K562 (cell line): ENCODE data around the gene MARCKS. TPM values are rescaled to one million over a fixed set of nuclear protein-coding genes. Genes with fewer than 3 reads are reported as not detected.

Experiments used
- ATAC-seq: fragments of 200-7000 bp; cut with Tn5 transposase; 3 replicates; pipeline ENCODE4 v1.9.1; 2020; ENCODE audit warnings: moderate library complexity
- BruUV-seq: library from RNA; stranded (reverse); fragments of 400-500 nt; replicated peaks from 2 replicates; lab custom pipeline; 2021; lab: Mats Ljungman, UMichigan
- CTCF ChIA-PET: fragments of 300-600 bp; formaldehyde crosslinking; extraction: SDS; loops from one replicate; lab custom pipeline; 2021; ENCODE audit warnings: low intra/inter-chr PET ratio; lab: Yijun Ruan, JAX
- POLR2A ChIA-PET: fragments of 300-600, 350-650 bp; sonication (Branson Sonifier 250); formaldehyde crosslinking; extraction: SDS; loops from one replicate; lab custom pipeline; 2021; ENCODE audit warnings: antibody characterized with exemption, inconsistent platforms; lab: Yijun Ruan, JAX
- DNase-seq, 4 experiments: peaks; one replicate each; pipeline versions ENCODE4 v3.0.0 to v3.0.0-alpha.2; 2011 to 2018; ENCODE audit warnings: low spot score in 3 of 4, mixed read lengths in 3 of 4; ENCODE audit errors: extremely low read depth in 1 of 4
- FAIRE-seq: peaks from 2 replicates; lab custom pipeline; 2011; peaks lifted over from hg19 to GRCh38; lab: Jason Lieb, UNC
- H2AFZ ChIP-seq: 2 replicates; pipeline ENCODE4 v1.6.0; 2011; ENCODE audit warnings: low read depth, low read length, control low read depth, inconsistent platforms
- H3K27ac ChIP-seq: fragments of 200-600 bp; 3 replicates; pipeline ENCODE4 v1.8.0; 2011; ENCODE audit warnings: low read depth, mild to moderate bottlenecking, control low read depth, inconsistent platforms, low read length, moderate library complexity, mixed read lengths; ENCODE audit errors: extremely low read depth
- H3K27me3 ChIP-seq, 2 experiments: fragments of 300-600 bp in 1 of 2; 2 replicates in 1 of 2; 3 replicates in 1 of 2; pipeline versions ENCODE4 v1.6.0 to v1.8.0; 2011; ENCODE audit warnings: inconsistent platforms in 2 of 2, low read length in 2 of 2, mild to moderate bottlenecking in 1 of 2, mixed read lengths in 1 of 2, moderate library complexity in 1 of 2; ENCODE audit not compliant: control insufficient read depth in 2 of 2, insufficient read depth in 2 of 2
- H3K36me3 ChIP-seq: fragments of 300-600 bp; 3 replicates; pipeline ENCODE4 v1.8.0; 2011; ENCODE audit warnings: mild to moderate bottlenecking, low read length, inconsistent platforms; ENCODE audit not compliant: control insufficient read depth, insufficient read depth
- H3K4me1 ChIP-seq, 2 experiments: fragments of 200-600 bp in 1 of 2; replicated peaks in 1 of 2; 2 replicates in 1 of 2; 3 replicates in 1 of 2; pipeline versions ENCODE4 v1.5.1 to v1.8.0; 2011; ENCODE audit warnings: inconsistent platforms in 2 of 2, low read length in 2 of 2, mild to moderate bottlenecking in 1 of 2, mixed read lengths in 1 of 2, moderate library complexity in 1 of 2; ENCODE audit not compliant: control insufficient read depth in 2 of 2, insufficient read depth in 2 of 2
- H3K4me2 ChIP-seq: 2 replicates; pipeline ENCODE4 v1.6.1; 2011; ENCODE audit warnings: low read length, control low read depth, inconsistent platforms, mixed read lengths; ENCODE audit not compliant: insufficient read depth
- H3K4me3 ChIP-seq: fragments of 200-600 bp; sonication (generic), shearing (Covaris generic); 2 replicates; pipeline ENCODE4 v1.5.1; 2016; ENCODE audit warnings: control low read depth, inconsistent platforms
- H3K79me2 ChIP-seq: fragments of 200-600 bp; 3 replicates; pipeline ENCODE4 v1.8.0; 2011; ENCODE audit warnings: low read length, inconsistent platforms; ENCODE audit not compliant: control insufficient read depth, insufficient read depth
- H3K9ac ChIP-seq, 2 experiments: 2 replicates each; pipeline versions ENCODE4 v1.6.0 to v1.6.1; 2011; ENCODE audit warnings: low read depth in 2 of 2, low read length in 2 of 2, control low read depth in 1 of 2, inconsistent platforms in 1 of 2, mild to moderate bottlenecking in 1 of 2, mixed read lengths in 1 of 2; ENCODE audit not compliant: insufficient read depth in 1 of 2
- H3K9me1 ChIP-seq: one replicate; pipeline ENCODE4 v1.6.0; 2011; ENCODE audit warnings: inconsistent platforms, mild to moderate bottlenecking, low read length, moderate library complexity; ENCODE audit not compliant: control insufficient read depth, insufficient read depth
- H3K9me3 ChIP-seq: replicated peaks from 2 replicates; pipeline ENCODE4 v1.5.1; 2011; ENCODE audit warnings: low read depth, low read length, inconsistent platforms; ENCODE audit not compliant: control insufficient read depth, insufficient read depth
- H4K20me1 ChIP-seq: replicated peaks from 2 replicates; pipeline ENCODE4 v1.6.1; 2011; ENCODE audit warnings: low read length, inconsistent platforms, mixed read lengths; ENCODE audit not compliant: control insufficient read depth, insufficient read depth
- AFF4 ChIP-seq: sonication (generic); formaldehyde crosslinking; IDR thresholded peaks from 2 replicates; pipeline ENCODE4 v1.8.0; 2023; ENCODE audit warnings: mild to moderate bottlenecking, missing genetic modification reagents
- ASH1L ChIP-seq: fragments of 450-650 bp; IDR thresholded peaks from 2 replicates; pipeline ENCODE4 v1.6.1; 2018; ENCODE audit warnings: borderline replicate concordance, mild to moderate bottlenecking, low read depth; ENCODE audit not compliant: partially characterized antibody
- CTCF ChIP-seq, 3 experiments: IDR thresholded peaks in 2 of 3; conservative IDR thresholded peaks in 1 of 3; 2 replicates each; pipeline ENCODE4 v1.5.1; 2011 to 2012; ENCODE audit warnings: low read length in 3 of 3, mild to moderate bottlenecking in 3 of 3, control low read depth in 2 of 3, improper control_type of control experiment in 1 of 3, inconsistent platforms in 1 of 3, low read depth in 1 of 3, mixed read lengths in 1 of 3, moderate library complexity in 1 of 3; ENCODE audit not compliant: insufficient read depth in 2 of 3
- HCFC1 ChIP-seq: IDR thresholded peaks from 2 replicates; pipeline ENCODE4 v1.6.1; 2012; ENCODE audit warnings: low read depth, low read length, improper control_type of control experiment
- MTA2 ChIP-seq: fragments of 450-650 bp; IDR thresholded peaks from 2 replicates; pipeline ENCODE4 v1.6.1; 2016; ENCODE audit warnings: low read depth
- POLR2A ChIP-seq: fragments of 450-650 bp; conservative IDR thresholded peaks from 2 replicates; pipeline ENCODE4 v1.6.1; 2016
- RAD21 ChIP-seq, 2 experiments: fragments of 250-450 bp in 1 of 2; fragments of 450-650 bp in 1 of 2; sonication (Bioruptor Pico) in 1 of 2; formaldehyde crosslinking in 1 of 2; IDR thresholded peaks in 1 of 2; conservative IDR thresholded peaks in 1 of 2; 2 replicates each; pipeline versions ENCODE4 v1.4.0 to v1.8.0; 2020 to 2022; ENCODE audit warnings: mild to moderate bottlenecking in 2 of 2, moderate library complexity in 1 of 2
- RB1 ChIP-seq: fragments of 450-650 bp; IDR thresholded peaks from 2 replicates; pipeline ENCODE4 v1.6.1; 2017; ENCODE audit warnings: low read depth, mild to moderate bottlenecking
- RBM15 ChIP-seq: fragments of 200-400 bp; formaldehyde crosslinking; IDR thresholded peaks from 2 replicates; pipeline ENCODE4 v1.6.1; 2018; ENCODE audit warnings: mild to moderate bottlenecking, low read length, moderate library complexity; ENCODE audit not compliant: insufficient read depth
- RBM25 ChIP-seq: fragments of 200-400 bp; formaldehyde crosslinking; IDR thresholded peaks from 2 replicates; pipeline ENCODE4 v1.6.1; 2018; ENCODE audit warnings: low read length, low read depth, moderate library complexity; ENCODE audit not compliant: severe bottlenecking
- SMARCA5 ChIP-seq: fragments of 450-650 bp; IDR thresholded peaks from 2 replicates; pipeline ENCODE4 v1.6.1; 2016
- SRSF3 ChIP-seq: fragments of 200-400 bp; formaldehyde crosslinking; IDR thresholded peaks from 2 replicates; pipeline ENCODE4 v1.6.1; 2016; ENCODE audit warnings: mild to moderate bottlenecking, low read length, moderate library complexity; ENCODE audit not compliant: insufficient read depth
- TBL1XR1 ChIP-seq, 2 experiments: IDR thresholded peaks; 2 replicates each; pipeline ENCODE4 v1.6.1; 2012; ENCODE audit warnings: improper control_type of control experiment in 2 of 2, low read length in 2 of 2, mild to moderate bottlenecking in 1 of 2
- TCFL5 ChIP-seq: fragments of 250-450 bp; sonication (Bioruptor Pico); conservative IDR thresholded peaks from 2 replicates; pipeline ENCODE4 v1.6.1; 2021; ENCODE audit warnings: mild to moderate bottlenecking, moderate library complexity, matching md5 sums
- YY1 ChIP-seq, 3 experiments: IDR thresholded peaks; 2 replicates each; pipeline ENCODE4 v1.6.1; 2011; ENCODE audit warnings: low read length in 2 of 3, mild to moderate bottlenecking in 2 of 3, moderate library complexity in 2 of 3, borderline replicate concordance in 1 of 3, control low read depth in 1 of 3, low read depth in 1 of 3; ENCODE audit not compliant: insufficient read depth in 3 of 3, insufficient replicate concordance in 2 of 3, control insufficient read depth in 1 of 3, insufficient read length in 1 of 3; ENCODE audit errors: extremely low read depth in 1 of 3
- ZFP30 ChIP-seq: fragments of 250-450 bp; sonication (Bioruptor Pico); IDR thresholded peaks from 2 replicates; pipeline ENCODE4 v1.8.0; 2022; ENCODE audit warnings: moderate library complexity, mild to moderate bottlenecking, inconsistent platforms, borderline replicate concordance
- ZNF217 ChIP-seq: sonication (generic); formaldehyde crosslinking; IDR thresholded peaks from 2 replicates; pipeline ENCODE4 v1.8.0; 2022; ENCODE audit warnings: mild to moderate bottlenecking, missing genetic modification reagents
- WGBS: fragments of 100-300 bp; shearing (Covaris generic); methylation state at CpG from one replicate; pipeline ENCODE4 v1.1.6; 2016; ENCODE audit warnings: low coverage, mixed read lengths; ENCODE audit not compliant: insufficient coverage; ENCODE audit errors: missing lambda C conversion rate; 5-methylcytosine and 5-hydroxymethylcytosine counted together
- in situ Hi-C: fragments of 300-500 bp; cut with MboI; formaldehyde crosslinking; loops from 4 replicates; pipeline ENCODE4 v1.15.0; 2018; ENCODE audit warnings: inconsistent platforms, mixed read lengths
- intact Hi-C: fragments of 100-400 bp; cut with micrococcal nuclease; formaldehyde crosslinking; loops from 2 replicates; pipeline ENCODE4 v1.14.2; 2022
- polyA plus RNA-seq, 8 experiments: library from polyadenylated mRNA; depleted of rRNA in 4 of 8; stranded (reverse) in 5 of 8; unstranded in 3 of 8; fragments of >200 nt; fragmentation: Nextera tagmentation in 2 of 8; fragmentation: Illumina TruSeq in 1 of 8; extraction: Ambion mirVana in 2 of 8; extraction: Trizol in 1 of 8; gene quantifications; 2 replicates each; pipeline versions ENCODE4 v1.2.1 to v1.2.3, GENCODE V29; 2011 to 2014; ENCODE audit warnings: inconsistent platforms in 1 of 8, missing spikeins in 1 of 8
- total RNA-seq, 7 experiments: library from RNA; depleted of rRNA in 6 of 7; stranded (reverse); fragments of >200 nt in 6 of 7; fragmentation: Illumina TruSeq in 2 of 7; extraction: Trizol in 2 of 7; gene quantifications; 2 replicates each; pipeline versions ENCODE4 v1.2.1 to v1.2.3, GENCODE V29; 2011 to 2021; ENCODE audit warnings: low replicate concordance in 1 of 7

The MARCKS gene
- total and polyA plus RNA-seq, 9 of the 15 experiments (the other 6 are each of a cell fraction or from before 2014, with no cell fraction given) = 0.15 to 2.7 (median 1.0) TPM

GRCh38 chr6:113876695-113877094, 19.6 kb downstream of the MARCKS start:
- ATAC-seq (peak; percentile 76), FAIRE-seq (peak; percentile 52), DNase-seq (peak in 1 of 4 experiments; percentile 19)
- no peaks in the 10 kb centered on the region for H3K9me1 ChIP-seq
- 0 out of 2 replicates have a peak overlapping the region, but pooled peaks have one; percentile 25 for H2AFZ ChIP-seq
- intact Hi-C loops = loop anchor here (5.0 kb wide), 1 partner anchor 569 kb away; no protein-coding TSS in a partner anchor
- no peak overlapping the region for H3K9ac ChIP-seq
- ChIA-PET POLR2A (no interaction called here), CTCF (no interaction called here)
- no peaks in the 10 kb centered on the region for H3K4me1 ChIP-seq
- in situ Hi-C loops = no loop called here
- H3K4me3 ChIP-seq = no peak overlapping the region
- BruUV-seq = no TSS peak
- no peaks in the 10 kb centered on the region for H3K9me3 ChIP-seq
- WGBS = 10% methylated on average over 1 of the region's 1 CpG
- no peak overlapping the region for H3K27ac ChIP-seq
- no peaks in the 10 kb centered on the region for H3K27me3 ChIP-seq
- no peak overlapping the region for H3K4me2 ChIP-seq
- H3K36me3 ChIP-seq = no peaks in the 10 kb centered on the region
- no peaks in the 10 kb centered on the region for H3K79me2 ChIP-seq
- no peaks in the 10 kb centered on the region for H4K20me1 ChIP-seq
- TF ChIP-seq ZNF217 (CRISPR knock-in tag) = no peak
- TF ChIP-seq RAD21 (CRISPR knock-in tag; conservative IDR thresholded peaks at IDR 0.05 in 1 of 2, IDR thresholded peaks at IDR 0.05 in 1 of 2) = 0 out of 4 replicates have a peak, but pooled peaks of 1 of the 2 experiments have one; percentile 12
- no peak for TF ChIP-seq TCFL5 (CRISPR knock-in tag)
- no peak for TF ChIP-seq POLR2A
- no peak for TF ChIP-seq ASH1L
- TF ChIP-seq AFF4 = no peak
- TF ChIP-seq SRSF3 = no peak
- TF ChIP-seq HCFC1 = no peak
- TF ChIP-seq SMARCA5 = no peak
- no peak for TF ChIP-seq RB1
- no peak for TF ChIP-seq RBM25
- TF ChIP-seq CTCF (IDR thresholded peaks at IDR 0.05 in 2 of 3, conservative IDR thresholded peaks at IDR 0.05 in 1 of 3; ENCODE audit: insufficient read depth in 2 of 3, low read depth in 1 of 3, low read length in 3 of 3) = peak; percentile 21 to 28 (median 28); a peak in 2 of 6 replicates
- no peak for TF ChIP-seq ZFP30 (CRISPR knock-in tag)
- TF ChIP-seq YY1 (IDR thresholded peaks at IDR 0.05; ENCODE audit: borderline replicate concordance in 1 of 3, control insufficient read depth in 1 of 3, extremely low read depth in 1 of 3, insufficient read depth in 3 of 3, insufficient read length in 1 of 3, insufficient replicate concordance in 2 of 3, low read depth in 1 of 3, low read length in 2 of 3) = peak in 1 of 3 experiments; percentile 76
- TF ChIP-seq TBL1XR1 (IDR thresholded peaks at IDR 0.05; ENCODE audit: low read length in 2 of 2) = no peak
- no peak for TF ChIP-seq MTA2
- TF ChIP-seq RBM15 = no peak
- TF ChIP-seq, all 486 proteins: peak for 3
